Measurements from ENCODE around the gene ACTRT2.

The ACTRT2 gene

GRCh38 chr1:3018576-3018975 is 2.7 kb upstream of the ACTRT2 start:
- TF ChIP-seq, protein P1, sequence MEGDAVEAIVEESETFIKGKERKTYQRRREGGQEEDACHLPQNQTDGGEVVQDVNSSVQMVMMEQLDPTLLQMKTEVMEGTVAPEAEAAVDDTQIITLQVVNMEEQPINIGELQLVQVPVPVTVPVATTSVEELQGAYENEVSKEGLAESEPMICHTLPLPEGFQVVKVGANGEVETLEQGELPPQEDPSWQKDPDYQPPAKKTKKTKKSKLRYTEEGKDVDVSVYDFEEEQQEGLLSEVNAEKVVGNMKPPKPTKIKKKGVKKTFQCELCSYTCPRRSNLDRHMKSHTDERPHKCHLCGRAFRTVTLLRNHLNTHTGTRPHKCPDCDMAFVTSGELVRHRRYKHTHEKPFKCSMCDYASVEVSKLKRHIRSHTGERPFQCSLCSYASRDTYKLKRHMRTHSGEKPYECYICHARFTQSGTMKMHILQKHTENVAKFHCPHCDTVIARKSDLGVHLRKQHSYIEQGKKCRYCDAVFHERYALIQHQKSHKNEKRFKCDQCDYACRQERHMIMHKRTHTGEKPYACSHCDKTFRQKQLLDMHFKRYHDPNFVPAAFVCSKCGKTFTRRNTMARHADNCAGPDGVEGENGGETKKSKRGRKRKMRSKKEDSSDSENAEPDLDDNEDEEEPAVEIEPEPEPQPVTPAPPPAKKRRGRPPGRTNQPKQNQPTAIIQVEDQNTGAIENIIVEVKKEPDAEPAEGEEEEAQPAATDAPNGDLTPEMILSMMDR (IDR thresholded peaks at IDR 0.05; ENCODE audit: borderline replicate concordance, control extremely low read depth, extremely low read depth, insufficient read depth, missing control alignments), result no peak
- no peak for DNase-seq (ENCODE audit: low spot score)
- in situ Hi-C loops (cut with MboI; ENCODE audit: low sequenced_read_pairs, unreplicated experiment), result no loop called here

DNA sequence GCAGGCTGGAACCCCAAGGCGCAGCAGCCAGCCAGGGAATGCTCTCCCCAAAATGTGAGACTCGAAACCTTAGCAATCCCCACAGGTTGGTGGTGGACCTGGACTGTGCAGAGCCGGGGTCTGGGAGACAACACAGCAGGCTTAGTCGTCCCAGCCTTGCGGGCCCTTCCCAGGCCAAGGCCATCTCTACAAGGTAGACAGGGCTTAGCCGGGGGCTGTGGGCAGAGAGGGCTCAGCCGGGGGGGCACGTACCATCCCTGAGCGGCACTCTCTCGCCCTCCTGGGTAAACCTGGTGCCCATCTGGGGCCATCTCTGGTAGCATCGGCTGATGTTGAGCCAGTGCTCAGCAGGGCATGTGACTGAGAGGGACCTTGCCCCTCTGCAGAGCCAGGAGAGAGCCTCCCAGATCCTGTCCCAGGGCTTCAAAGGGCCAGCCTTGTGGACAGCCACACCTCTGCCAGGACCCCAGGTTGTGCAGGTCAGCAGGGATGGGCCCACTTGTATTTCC is 2.2 kb upstream of the ACTRT2 start:
- DNase-seq (ENCODE audit: low spot score), result no peak
- in situ Hi-C loops (cut with MboI; ENCODE audit: low sequenced_read_pairs, unreplicated experiment), result no loop called here
- TF ChIP-seq, protein P1 (IDR thresholded peaks at IDR 0.05; ENCODE audit: borderline replicate concordance, control extremely low read depth, extremely low read depth, insufficient read depth, missing control alignments), result no peak

GRCh38 chr1:3019516-3020051 is 1.7 kb upstream of the ACTRT2 start:
- no peak for DNase-seq (ENCODE audit: low spot score)
- TF ChIP-seq, protein P1 (IDR thresholded peaks at IDR 0.05; ENCODE audit: borderline replicate concordance, control extremely low read depth, extremely low read depth, insufficient read depth, missing control alignments), result no peak
- in situ Hi-C loops (cut with MboI; ENCODE audit: low sequenced_read_pairs, unreplicated experiment), result no loop called here

DNA sequence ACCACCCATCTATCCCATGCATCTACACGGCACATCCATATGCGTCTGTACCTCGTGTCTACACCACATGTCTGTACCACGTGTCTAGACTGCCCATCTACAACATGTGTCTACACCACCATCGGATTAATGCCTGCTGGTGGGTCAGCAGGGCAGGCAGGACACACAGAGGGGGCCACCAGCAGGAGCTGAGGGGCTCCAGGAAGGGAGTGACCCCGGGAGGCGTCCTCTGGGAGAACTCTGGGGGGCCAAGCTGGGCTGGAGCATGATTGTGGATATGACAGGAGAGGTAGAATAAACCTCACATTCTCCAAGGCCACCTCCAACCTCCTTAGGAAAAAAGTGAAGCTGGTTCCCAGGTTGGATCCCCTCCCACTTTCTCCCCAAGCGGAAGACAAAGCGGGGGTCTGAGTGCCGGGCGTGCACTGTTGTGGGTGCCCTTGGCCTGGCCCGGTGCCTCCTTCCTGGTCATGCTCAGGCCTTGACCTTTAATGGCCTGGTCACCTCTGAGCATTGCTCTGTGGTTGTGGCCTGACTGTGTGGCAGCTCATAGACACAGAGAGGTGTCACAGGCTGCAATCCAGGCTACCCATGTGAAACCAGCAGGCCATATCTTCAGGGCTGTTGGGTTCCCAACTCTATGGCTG is 881 bp upstream of the ACTRT2 start:
- DNase-seq (ENCODE audit: low spot score), result no peak
- TF ChIP-seq, protein P1 (IDR thresholded peaks at IDR 0.05; ENCODE audit: borderline replicate concordance, control extremely low read depth, extremely low read depth, insufficient read depth, missing control alignments), result no peak
- in situ Hi-C loops (cut with MboI; ENCODE audit: low sequenced_read_pairs, unreplicated experiment), result no loop called here

DNA sequence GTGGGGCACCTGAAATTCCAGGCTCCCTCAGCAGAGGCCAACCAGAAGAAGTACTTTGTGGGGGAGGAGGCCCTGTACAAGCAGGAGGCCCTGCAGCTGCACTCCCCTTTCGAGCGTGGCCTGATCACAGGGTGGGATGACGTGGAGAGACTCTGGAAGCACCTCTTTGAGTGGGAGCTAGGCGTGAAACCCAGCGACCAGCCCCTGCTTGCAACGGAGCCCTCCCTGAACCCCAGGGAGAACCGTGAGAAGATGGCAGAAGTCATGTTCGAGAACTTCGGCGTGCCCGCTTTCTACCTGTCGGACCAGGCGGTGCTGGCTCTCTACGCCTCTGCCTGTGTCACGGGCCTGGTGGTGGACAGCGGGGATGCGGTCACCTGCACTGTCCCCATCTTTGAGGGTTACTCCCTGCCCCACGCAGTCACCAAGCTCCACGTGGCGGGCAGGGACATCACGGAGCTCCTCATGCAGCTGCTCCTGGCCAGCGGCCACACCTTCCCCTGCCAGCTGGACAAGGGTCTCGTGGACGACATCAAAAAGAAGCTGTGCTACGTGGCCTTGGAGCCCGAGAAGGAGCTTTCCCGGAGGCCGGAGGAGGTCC is 634 bp downstream of the ACTRT2 start:
- no peak for DNase-seq (ENCODE audit: low spot score)
- in situ Hi-C loops (cut with MboI; ENCODE audit: low sequenced_read_pairs, unreplicated experiment), result no loop called here
- TF ChIP-seq, protein P1 (IDR thresholded peaks at IDR 0.05; ENCODE audit: borderline replicate concordance, control extremely low read depth, extremely low read depth, insufficient read depth, missing control alignments), result no peak

DNA sequence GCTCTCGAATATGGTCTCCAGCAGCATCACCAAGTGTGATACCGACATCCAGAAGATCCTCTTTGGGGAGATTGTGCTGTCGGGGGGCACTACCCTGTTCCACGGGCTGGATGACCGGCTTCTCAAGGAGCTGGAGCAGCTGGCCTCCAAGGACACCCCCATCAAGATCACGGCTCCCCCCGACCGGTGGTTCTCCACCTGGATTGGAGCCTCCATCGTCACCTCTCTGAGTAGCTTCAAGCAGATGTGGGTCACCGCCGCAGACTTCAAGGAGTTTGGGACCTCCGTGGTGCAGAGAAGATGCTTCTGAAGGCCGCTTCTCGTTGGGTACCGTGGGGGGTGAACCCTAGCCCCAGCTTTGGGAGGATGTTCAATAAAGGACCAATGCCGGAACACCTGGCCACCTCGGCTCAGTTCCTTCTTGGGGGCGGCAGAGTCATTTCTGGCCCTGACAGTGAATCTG is 1.3 kb downstream of the ACTRT2 start:
- in situ Hi-C loops (cut with MboI; ENCODE audit: low sequenced_read_pairs, unreplicated experiment), result no loop called here
- DNase-seq (ENCODE audit: low spot score), result no peak
- TF ChIP-seq, protein P1 (IDR thresholded peaks at IDR 0.05; ENCODE audit: borderline replicate concordance, control extremely low read depth, extremely low read depth, insufficient read depth, missing control alignments), result no peak
